A549 (cell line): ENCODE results near the gene CYB561. TPM values are rescaled to one million over a fixed set of nuclear protein-coding genes. Genes with fewer than 3 reads are reported as not detected.

Experiments
- ATAC-seq, 2 experiments: fragments of 200-7000 bp in 1 of 2; fragments of >200 bp in 1 of 2; cut with Nextera tagmentation in 1 of 2; cut with Tn5 transposase in 1 of 2; 3 replicates each; pipeline versions ENCODE4 v1.8.0 to v1.9.1; 2018 to 2020; ENCODE audit warnings: mild to moderate bottlenecking in 1 of 2, moderate library complexity in 1 of 2
- CTCF ChIA-PET: fragments of 300-600 bp; sonication (Branson Sonifier 250); formaldehyde crosslinking; extraction: SDS; loops from one replicate; lab custom pipeline; 2021; ENCODE audit warnings: antibody characterized with exemption, inconsistent platforms; lab: Yijun Ruan, JAX
- POLR2A ChIA-PET: fragments of 350-600 bp; formaldehyde crosslinking; extraction: SDS; loops from one replicate; lab custom pipeline; 2021; ENCODE audit warnings: antibody characterized with exemption, inconsistent platforms; lab: Yijun Ruan, JAX
- DNase-seq, 2 experiments: peaks; one replicate each; pipeline versions ENCODE4 v3.0.0 to v3.0.0-alpha.2; 2011 to 2016; ENCODE audit warnings: low read depth in 1 of 2, low spot score in 1 of 2
- FAIRE-seq: peaks from 2 replicates; lab custom pipeline; 2011; peaks lifted over from hg19 to GRCh38; lab: Jason Lieb, UNC
- H3K27ac ChIP-seq, 2 experiments: fragments of >200 bp; sonication (Bioruptor Twin); formaldehyde crosslinking; 3 replicates each; pipeline ENCODE4 v1.5.1; 2016 to 2017
- H3K4me1 ChIP-seq: fragments of >200 bp; sonication (Bioruptor Twin); formaldehyde crosslinking; 3 replicates; pipeline ENCODE4 v1.6.1; 2016
- H3K4me2 ChIP-seq: fragments of >200 bp; sonication (Bioruptor Twin); formaldehyde crosslinking; 3 replicates; pipeline ENCODE4 v1.6.1; 2016
- H3K4me3 ChIP-seq: fragments of >200 bp; sonication (Bioruptor Twin); formaldehyde crosslinking; 3 replicates; pipeline ENCODE4 v1.5.1; 2016
- H3K9me3 ChIP-seq: fragments of >200 bp; sonication (Bioruptor Twin); formaldehyde crosslinking; 3 replicates; pipeline ENCODE4 v1.6.1; 2016
- CBX2 ChIP-seq: fragments of 200-600 bp; sonication (generic); IDR thresholded peaks from 2 replicates; pipeline ENCODE4 v1.6.1; 2016; ENCODE audit warnings: low read depth, mild to moderate bottlenecking, borderline replicate concordance
- CEBPB ChIP-seq, 2 experiments: fragments of >200 bp in 1 of 2; sonication (Bioruptor Twin) in 1 of 2; formaldehyde crosslinking in 1 of 2; IDR thresholded peaks; 2 replicates each; pipeline ENCODE4 v1.6.1; 2012 to 2016
- EHF ChIP-seq: fragments of 250-450 bp; sonication (Bioruptor Pico); IDR thresholded peaks from 2 replicates; pipeline ENCODE4 v1.5.0; 2020; ENCODE audit warnings: mild to moderate bottlenecking
- EP300 ChIP-seq, 2 experiments: fragments of >200 bp; sonication (Bioruptor Twin); formaldehyde crosslinking; IDR thresholded peaks; 2 replicates in 1 of 2; 3 replicates in 1 of 2; pipeline ENCODE4 v1.6.1; 2016 to 2017
- FOXS1 ChIP-seq: fragments of 250-450 bp; sonication (Bioruptor Pico); IDR thresholded peaks from 2 replicates; pipeline ENCODE4 v1.5.0; 2020; ENCODE audit warnings: mild to moderate bottlenecking, moderate library complexity
- GATA3 ChIP-seq: IDR thresholded peaks from 2 replicates; pipeline ENCODE4 v1.6.1; 2012; ENCODE audit warnings: borderline replicate concordance
- HEYL ChIP-seq: fragments of 250-450 bp; sonication (Bioruptor Pico); IDR thresholded peaks from 2 replicates; pipeline ENCODE4 v1.8.0; 2021; ENCODE audit warnings: mild to moderate bottlenecking, moderate library complexity
- HOXA7 ChIP-seq: fragments of 250-450 bp; sonication (Bioruptor Pico); IDR thresholded peaks from 2 replicates; pipeline ENCODE4 v1.5.0; 2020; ENCODE audit warnings: mild to moderate bottlenecking, moderate library complexity
- KDM5A ChIP-seq: fragments of 200-600 bp; sonication (generic); IDR thresholded peaks from 2 replicates; pipeline ENCODE4 v1.6.1; 2016; ENCODE audit warnings: antibody characterized with exemption, mild to moderate bottlenecking
- MYC ChIP-seq: IDR thresholded peaks from 2 replicates; pipeline ENCODE4 v1.6.1; 2012; ENCODE audit warnings: mild to moderate bottlenecking, inconsistent platforms, low read length, improper control_type of control experiment, borderline replicate concordance
- RARB ChIP-seq: fragments of 250-450 bp; sonication (Bioruptor Pico); IDR thresholded peaks from 2 replicates; pipeline ENCODE4 v1.8.0; 2021; ENCODE audit warnings: mild to moderate bottlenecking, moderate library complexity
- RCOR1 ChIP-seq: fragments of 150-350 bp; IDR thresholded peaks from 2 replicates; pipeline ENCODE4 v1.6.1; 2014; ENCODE audit warnings: antibody characterized with exemption, low read length, low read depth
- REST ChIP-seq: fragments of 200-600 bp; sonication (generic); IDR thresholded peaks from 2 replicates; pipeline ENCODE4 v1.6.1; 2016; ENCODE audit warnings: antibody characterized with exemption, mild to moderate bottlenecking, moderate library complexity
- TFCP2L1 ChIP-seq: fragments of 250-450 bp; sonication (Bioruptor Pico); IDR thresholded peaks from 2 replicates; pipeline ENCODE4 v1.5.0; 2021; ENCODE audit warnings: mild to moderate bottlenecking
- ZC3H11A ChIP-seq: fragments of 450-650 bp; IDR thresholded peaks from 2 replicates; pipeline ENCODE4 v1.6.1; 2014; ENCODE audit warnings: antibody characterized with exemption, mild to moderate bottlenecking
- WGBS: methylation state at CpG from one replicate; pipeline ENCODE4 v1.1.6; 2017; ENCODE audit errors: missing lambda C conversion rate; 5-methylcytosine and 5-hydroxymethylcytosine counted together
- polyA plus RNA-seq, 4 experiments: library from polyadenylated mRNA; depleted of rRNA in 3 of 4; stranded (reverse); fragments of >200 nt; fragmentation: RNase III in 1 of 4; extraction: RNeasy Plus Mini Kit Qiagen cat#74134 plus additional on column Dnase treatment in 1 of 4; gene quantifications; 2 replicates in 3 of 4; 3 replicates in 1 of 4; pipeline ENCODE4 v1.2.3, GENCODE V29; 2011 to 2017
- TF ChIP-seq, protein P1 (sequence below): fragments of 150-350 bp; IDR thresholded peaks from 2 replicates; pipeline ENCODE4 v1.6.1; 2014; ENCODE audit warnings: low read depth, mild to moderate bottlenecking, low read length

The CYB561 gene
- polyA plus RNA-seq, 2 of the 4 experiments (the other 2 are of a cell fraction) = 16.6 to 27.2 TPM

DNA sequence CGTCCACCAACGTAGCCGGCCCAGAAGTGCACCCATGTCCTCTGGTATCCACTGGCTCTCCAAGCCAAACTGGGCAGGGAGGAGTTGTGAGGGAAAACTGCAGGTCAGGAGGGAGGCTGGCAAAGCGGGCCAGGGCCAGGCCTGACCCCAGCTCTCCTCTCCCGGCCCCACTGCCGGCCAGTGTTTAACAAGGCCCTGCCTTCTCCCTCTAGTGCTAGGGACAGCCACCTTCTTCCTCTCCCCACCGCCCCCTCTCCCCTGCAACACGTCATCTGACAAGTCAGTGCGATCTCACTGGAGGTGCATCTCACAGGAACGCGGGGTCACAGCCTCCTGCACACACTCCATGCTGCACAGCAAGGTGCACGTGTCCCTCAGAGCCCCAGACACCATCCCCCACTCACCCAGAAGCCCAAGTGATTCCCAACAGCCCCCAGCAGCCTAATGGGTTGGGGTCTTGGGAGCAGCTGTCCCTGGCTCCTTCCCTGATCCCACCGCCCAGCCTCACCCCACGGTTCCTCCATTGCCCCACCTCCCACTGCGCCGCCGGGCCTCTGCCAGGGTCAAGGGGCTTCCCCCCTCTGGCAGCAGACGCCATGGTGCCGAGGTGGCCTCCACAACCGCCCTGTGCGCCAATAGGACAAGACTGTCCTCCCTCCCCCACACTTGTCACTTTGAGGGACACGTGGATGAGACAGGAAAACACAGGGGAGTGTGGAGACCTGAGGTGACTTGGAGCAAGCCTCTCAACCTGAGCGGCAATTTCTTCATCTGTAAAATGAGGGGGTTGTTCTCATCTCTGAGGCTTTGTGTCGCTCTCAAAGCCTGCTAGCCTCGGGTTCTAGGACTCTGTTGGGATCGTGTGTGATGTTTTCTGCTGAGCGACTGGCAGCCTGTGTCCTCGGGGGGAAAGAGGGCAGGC, 29.6 kb upstream of the CYB561 start:
- H3K27ac ChIP-seq = no peak overlapping the region
- WGBS = 87% methylated on average over 28 of the region's 28 CpGs
- no peak for DNase-seq
- no peak for TF ChIP-seq HOXA7 (CRISPR knock-in tag)
- TF ChIP-seq EP300 (IDR thresholded peaks at IDR 0.05) = no peak
- TF ChIP-seq, protein P1, sequence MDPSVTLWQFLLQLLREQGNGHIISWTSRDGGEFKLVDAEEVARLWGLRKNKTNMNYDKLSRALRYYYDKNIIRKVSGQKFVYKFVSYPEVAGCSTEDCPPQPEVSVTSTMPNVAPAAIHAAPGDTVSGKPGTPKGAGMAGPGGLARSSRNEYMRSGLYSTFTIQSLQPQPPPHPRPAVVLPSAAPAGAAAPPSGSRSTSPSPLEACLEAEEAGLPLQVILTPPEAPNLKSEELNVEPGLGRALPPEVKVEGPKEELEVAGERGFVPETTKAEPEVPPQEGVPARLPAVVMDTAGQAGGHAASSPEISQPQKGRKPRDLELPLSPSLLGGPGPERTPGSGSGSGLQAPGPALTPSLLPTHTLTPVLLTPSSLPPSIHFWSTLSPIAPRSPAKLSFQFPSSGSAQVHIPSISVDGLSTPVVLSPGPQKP = no peak
- no peak for TF ChIP-seq TFCP2L1 (CRISPR knock-in tag)
- TF ChIP-seq EHF (CRISPR knock-in tag) = no peak
- no peak for TF ChIP-seq RCOR1
- no peak for TF ChIP-seq KDM5A
- no peak for TF ChIP-seq GATA3
- no peak for TF ChIP-seq ZC3H11A
- no peak for TF ChIP-seq MYC
- TF ChIP-seq REST = no peak
- TF ChIP-seq, all 56 proteins: peak for 0
- Histone ChIP-seq H3K4me3 (no peak overlapping the region; the same call in 2 of the 3 replicates), H3K4me2 (peak overlapping the region; percentile 100; the same call in 2 of the 3 replicates), H3K4me1 (peaks cover 13% of the 10 kb centered on the region), H3K9me3 (no peaks in the 10 kb centered on the region)
- CTCF ChIA-PET = interaction anchor here (3.9 to 13.8 kb wide), 5 partner anchors 16 to 136 kb away, joined by 18 to 347 read pairs (median 53); partner anchors contain the start of gene CYB561
- POLR2A ChIA-PET = no interaction called here
- ATAC-seq (no peak), FAIRE-seq (no peak)

DNA sequence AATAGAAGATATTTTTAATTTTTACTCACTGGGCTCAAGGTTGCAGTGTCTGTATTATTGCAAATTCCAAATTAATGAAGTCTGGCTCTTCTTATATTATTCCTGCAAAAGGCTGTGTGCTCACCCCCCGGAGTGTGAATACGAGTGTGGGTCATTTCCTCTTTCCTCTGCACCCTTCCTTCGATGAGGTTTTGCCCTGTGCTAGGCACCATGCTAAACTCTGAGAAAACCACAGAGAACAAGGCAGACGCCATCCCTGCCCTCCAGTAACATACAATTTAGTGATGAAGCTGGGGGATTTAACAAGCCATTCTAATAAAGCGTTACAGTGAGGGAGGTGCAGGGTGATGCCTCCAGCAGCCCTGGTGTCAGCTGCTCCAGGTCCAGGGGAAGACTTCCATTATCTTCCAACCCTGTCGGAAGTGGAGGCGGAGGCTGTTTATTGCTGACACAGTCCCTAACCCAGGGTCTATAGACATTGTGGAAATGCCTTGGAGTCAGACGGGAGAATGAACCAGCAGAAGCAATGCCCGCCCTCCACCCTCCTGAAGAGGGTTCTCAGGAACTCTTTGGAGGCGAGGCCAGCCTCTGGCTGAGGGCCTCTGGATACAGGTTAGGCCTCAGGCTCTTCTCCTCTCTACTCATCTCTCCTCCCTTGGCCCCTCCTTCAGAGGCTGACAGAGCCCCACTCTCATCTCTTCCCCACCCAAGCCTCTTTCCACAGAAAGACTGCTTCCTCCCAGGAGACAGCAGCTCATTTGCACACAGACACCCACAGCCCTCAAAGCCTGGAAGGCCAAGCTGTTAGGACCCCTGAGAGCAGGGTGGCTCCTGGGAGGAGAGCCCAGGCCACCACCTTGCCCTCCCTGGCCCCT, 28.7 kb upstream of the CYB561 start:
- no peak for ATAC-seq
- 74% methylated on average over 10 of the region's 10 CpGs for WGBS
- CTCF ChIA-PET = interaction anchor here (13.8 kb wide), 1 partner anchor 35 kb away, joined by 347 read pairs; the partner anchor contains the start of gene CYB561
- DNase-seq = no peak
- TF ChIP-seq CEBPB (IDR thresholded peaks at IDR 0.05) = no peak
- TF ChIP-seq CBX2 = no peak
- no peak for TF ChIP-seq HEYL (CRISPR knock-in tag)
- no peak for TF ChIP-seq KDM5A
- no peak for TF ChIP-seq RARB (CRISPR knock-in tag)
- TF ChIP-seq, protein P1 = no peak
- no peak for TF ChIP-seq FOXS1 (CRISPR knock-in tag)
- TF ChIP-seq, all 56 proteins: peak for 0
- Histone ChIP-seq H3K4me1 (peaks cover 13% of the 10 kb centered on the region), H3K4me3 (no peak overlapping the region), H3K4me2 (no peak overlapping the region), H3K27ac (no peak overlapping the region), H3K9me3 (no peaks in the 10 kb centered on the region)
- FAIRE-seq = no peak
- POLR2A ChIA-PET = no interaction called here
